ENCODE results near the gene P3R3URF.

DNA sequence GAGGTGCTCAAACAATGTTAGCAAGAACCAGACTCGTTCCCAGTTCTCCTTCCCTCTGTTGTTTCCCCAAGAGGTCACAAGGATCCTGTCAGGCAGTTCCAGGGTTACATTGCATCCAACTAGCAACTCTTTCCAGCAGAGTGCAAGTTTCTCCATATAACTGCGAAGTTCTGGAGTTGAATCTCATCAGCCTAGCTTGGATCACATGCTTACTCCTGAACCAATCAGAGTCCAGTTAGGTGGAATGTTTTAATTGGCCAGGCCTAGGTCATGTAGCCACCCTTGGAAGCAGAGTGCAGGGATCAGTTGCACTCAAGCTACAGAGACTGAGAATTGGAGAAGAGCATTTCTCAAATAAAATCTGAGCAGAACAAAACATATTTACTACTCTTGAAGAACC, 28.0 kb downstream of the P3R3URF start:
- TF ChIP-seq, protein P1, sequence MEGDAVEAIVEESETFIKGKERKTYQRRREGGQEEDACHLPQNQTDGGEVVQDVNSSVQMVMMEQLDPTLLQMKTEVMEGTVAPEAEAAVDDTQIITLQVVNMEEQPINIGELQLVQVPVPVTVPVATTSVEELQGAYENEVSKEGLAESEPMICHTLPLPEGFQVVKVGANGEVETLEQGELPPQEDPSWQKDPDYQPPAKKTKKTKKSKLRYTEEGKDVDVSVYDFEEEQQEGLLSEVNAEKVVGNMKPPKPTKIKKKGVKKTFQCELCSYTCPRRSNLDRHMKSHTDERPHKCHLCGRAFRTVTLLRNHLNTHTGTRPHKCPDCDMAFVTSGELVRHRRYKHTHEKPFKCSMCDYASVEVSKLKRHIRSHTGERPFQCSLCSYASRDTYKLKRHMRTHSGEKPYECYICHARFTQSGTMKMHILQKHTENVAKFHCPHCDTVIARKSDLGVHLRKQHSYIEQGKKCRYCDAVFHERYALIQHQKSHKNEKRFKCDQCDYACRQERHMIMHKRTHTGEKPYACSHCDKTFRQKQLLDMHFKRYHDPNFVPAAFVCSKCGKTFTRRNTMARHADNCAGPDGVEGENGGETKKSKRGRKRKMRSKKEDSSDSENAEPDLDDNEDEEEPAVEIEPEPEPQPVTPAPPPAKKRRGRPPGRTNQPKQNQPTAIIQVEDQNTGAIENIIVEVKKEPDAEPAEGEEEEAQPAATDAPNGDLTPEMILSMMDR (IDR thresholded peaks at IDR 0.05 in 2 of 3, conservative IDR thresholded peaks at IDR 0.05 in 1 of 3; ENCODE audit: insufficient read depth in 2 of 3, low read depth in 1 of 3, low read length in 3 of 3): no peak
- no peak for TF ChIP-seq ZBTB8A (IDR thresholded peaks at IDR 0.05; ENCODE audit: partially characterized antibody)
- no peak for TF ChIP-seq CREM (IDR thresholded peaks at IDR 0.05; ENCODE audit: low read depth)
- TF ChIP-seq RAD21 (CRISPR knock-in tag; conservative IDR thresholded peaks at IDR 0.05 in 1 of 2, IDR thresholded peaks at IDR 0.05 in 1 of 2): no peak
- TF ChIP-seq, protein P2, sequence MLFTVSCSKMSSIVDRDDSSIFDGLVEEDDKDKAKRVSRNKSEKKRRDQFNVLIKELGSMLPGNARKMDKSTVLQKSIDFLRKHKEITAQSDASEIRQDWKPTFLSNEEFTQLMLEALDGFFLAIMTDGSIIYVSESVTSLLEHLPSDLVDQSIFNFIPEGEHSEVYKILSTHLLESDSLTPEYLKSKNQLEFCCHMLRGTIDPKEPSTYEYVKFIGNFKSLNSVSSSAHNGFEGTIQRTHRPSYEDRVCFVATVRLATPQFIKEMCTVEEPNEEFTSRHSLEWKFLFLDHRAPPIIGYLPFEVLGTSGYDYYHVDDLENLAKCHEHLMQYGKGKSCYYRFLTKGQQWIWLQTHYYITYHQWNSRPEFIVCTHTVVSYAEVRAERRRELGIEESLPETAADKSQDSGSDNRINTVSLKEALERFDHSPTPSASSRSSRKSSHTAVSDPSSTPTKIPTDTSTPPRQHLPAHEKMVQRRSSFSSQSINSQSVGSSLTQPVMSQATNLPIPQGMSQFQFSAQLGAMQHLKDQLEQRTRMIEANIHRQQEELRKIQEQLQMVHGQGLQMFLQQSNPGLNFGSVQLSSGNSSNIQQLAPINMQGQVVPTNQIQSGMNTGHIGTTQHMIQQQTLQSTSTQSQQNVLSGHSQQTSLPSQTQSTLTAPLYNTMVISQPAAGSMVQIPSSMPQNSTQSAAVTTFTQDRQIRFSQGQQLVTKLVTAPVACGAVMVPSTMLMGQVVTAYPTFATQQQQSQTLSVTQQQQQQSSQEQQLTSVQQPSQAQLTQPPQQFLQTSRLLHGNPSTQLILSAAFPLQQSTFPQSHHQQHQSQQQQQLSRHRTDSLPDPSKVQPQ (CRISPR knock-in tag; IDR thresholded peaks at IDR 0.05; ENCODE audit: borderline replicate concordance): no peak
- TF ChIP-seq ZBED1 (IDR thresholded peaks at IDR 0.05): no peak
- TF ChIP-seq, protein P3, sequence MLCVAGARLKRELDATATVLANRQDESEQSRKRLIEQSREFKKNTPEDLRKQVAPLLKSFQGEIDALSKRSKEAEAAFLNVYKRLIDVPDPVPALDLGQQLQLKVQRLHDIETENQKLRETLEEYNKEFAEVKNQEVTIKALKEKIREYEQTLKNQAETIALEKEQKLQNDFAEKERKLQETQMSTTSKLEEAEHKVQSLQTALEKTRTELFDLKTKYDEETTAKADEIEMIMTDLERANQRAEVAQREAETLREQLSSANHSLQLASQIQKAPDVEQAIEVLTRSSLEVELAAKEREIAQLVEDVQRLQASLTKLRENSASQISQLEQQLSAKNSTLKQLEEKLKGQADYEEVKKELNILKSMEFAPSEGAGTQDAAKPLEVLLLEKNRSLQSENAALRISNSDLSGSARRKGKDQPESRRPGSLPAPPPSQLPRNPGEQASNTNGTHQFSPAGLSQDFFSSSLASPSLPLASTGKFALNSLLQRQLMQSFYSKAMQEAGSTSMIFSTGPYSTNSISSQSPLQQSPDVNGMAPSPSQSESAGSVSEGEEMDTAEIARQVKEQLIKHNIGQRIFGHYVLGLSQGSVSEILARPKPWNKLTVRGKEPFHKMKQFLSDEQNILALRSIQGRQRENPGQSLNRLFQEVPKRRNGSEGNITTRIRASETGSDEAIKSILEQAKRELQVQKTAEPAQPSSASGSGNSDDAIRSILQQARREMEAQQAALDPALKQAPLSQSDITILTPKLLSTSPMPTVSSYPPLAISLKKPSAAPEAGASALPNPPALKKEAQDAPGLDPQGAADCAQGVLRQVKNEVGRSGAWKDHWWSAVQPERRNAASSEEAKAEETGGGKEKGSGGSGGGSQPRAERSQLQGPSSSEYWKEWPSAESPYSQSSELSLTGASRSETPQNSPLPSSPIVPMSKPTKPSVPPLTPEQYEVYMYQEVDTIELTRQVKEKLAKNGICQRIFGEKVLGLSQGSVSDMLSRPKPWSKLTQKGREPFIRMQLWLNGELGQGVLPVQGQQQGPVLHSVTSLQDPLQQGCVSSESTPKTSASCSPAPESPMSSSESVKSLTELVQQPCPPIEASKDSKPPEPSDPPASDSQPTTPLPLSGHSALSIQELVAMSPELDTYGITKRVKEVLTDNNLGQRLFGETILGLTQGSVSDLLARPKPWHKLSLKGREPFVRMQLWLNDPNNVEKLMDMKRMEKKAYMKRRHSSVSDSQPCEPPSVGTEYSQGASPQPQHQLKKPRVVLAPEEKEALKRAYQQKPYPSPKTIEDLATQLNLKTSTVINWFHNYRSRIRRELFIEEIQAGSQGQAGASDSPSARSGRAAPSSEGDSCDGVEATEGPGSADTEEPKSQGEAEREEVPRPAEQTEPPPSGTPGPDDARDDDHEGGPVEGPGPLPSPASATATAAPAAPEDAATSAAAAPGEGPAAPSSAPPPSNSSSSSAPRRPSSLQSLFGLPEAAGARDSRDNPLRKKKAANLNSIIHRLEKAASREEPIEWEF (CRISPR knock-in tag; IDR thresholded peaks at IDR 0.05): no peak
- TF ChIP-seq, protein P4, sequence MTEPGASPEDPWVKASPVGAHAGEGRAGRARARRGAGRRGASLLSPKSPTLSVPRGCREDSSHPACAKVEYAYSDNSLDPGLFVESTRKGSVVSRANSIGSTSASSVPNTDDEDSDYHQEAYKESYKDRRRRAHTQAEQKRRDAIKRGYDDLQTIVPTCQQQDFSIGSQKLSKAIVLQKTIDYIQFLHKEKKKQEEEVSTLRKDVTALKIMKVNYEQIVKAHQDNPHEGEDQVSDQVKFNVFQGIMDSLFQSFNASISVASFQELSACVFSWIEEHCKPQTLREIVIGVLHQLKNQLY (CRISPR knock-in tag; conservative IDR thresholded peaks at IDR 0.05): no peak
- no peak for TF ChIP-seq PHF20 (IDR thresholded peaks at IDR 0.05; ENCODE audit: partially characterized antibody)
- TF ChIP-seq, protein P5, sequence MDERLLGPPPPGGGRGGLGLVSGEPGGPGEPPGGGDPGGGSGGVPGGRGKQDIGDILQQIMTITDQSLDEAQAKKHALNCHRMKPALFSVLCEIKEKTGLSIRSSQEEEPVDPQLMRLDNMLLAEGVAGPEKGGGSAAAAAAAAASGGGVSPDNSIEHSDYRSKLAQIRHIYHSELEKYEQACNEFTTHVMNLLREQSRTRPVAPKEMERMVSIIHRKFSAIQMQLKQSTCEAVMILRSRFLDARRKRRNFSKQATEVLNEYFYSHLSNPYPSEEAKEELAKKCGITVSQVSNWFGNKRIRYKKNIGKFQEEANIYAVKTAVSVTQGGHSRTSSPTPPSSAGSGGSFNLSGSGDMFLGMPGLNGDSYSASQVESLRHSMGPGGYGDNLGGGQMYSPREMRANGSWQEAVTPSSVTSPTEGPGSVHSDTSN (CRISPR knock-in tag; IDR thresholded peaks at IDR 0.05; ENCODE audit: low read depth): no peak
- TF ChIP-seq, protein P5 (tag; conservative IDR thresholded peaks at IDR 0.05; ENCODE audit: low read depth): no peak
- TF ChIP-seq TEAD2 (tag; IDR thresholded peaks at IDR 0.05): no peak
